H9 (cell line): Measurements from ENCODE around the gene FEV. TPM values are rescaled to one million over a fixed set of nuclear protein-coding genes. Genes with fewer than 3 reads are reported as not detected.
A peak's percentile ranks its signal among the peaks of the same experiment; 100 is the strongest.

ENCODE experiments used
- DNase-seq: peaks from one replicate; pipeline ENCODE4 v3.0.0-alpha.2; 2017
- H2AFZ ChIP-seq: one replicate; pipeline ENCODE4 v1.6.1; 2013; ENCODE audit warnings: mild to moderate bottlenecking, low read length, control low read depth, moderate library complexity
- H2AK5ac ChIP-seq: 2 replicates; pipeline ENCODE4 v1.6.1; 2013; ENCODE audit warnings: low read length, control low read depth, mixed read lengths; ENCODE audit not compliant: insufficient read length
- H2BK120ac ChIP-seq: one replicate; pipeline ENCODE4 v1.6.1; 2013; ENCODE audit warnings: low read depth, mild to moderate bottlenecking, low read length, control low read depth, inconsistent platforms; ENCODE audit not compliant: poor library complexity, severe bottlenecking
- H2BK12ac ChIP-seq: 2 replicates; pipeline ENCODE4 v1.6.1; 2013; ENCODE audit warnings: low read length, control low read depth, mixed read lengths, low read depth; ENCODE audit not compliant: insufficient read length
- H2BK15ac ChIP-seq: 2 replicates; pipeline ENCODE4 v1.6.1; 2013; ENCODE audit warnings: low read depth, low read length, control low read depth
- H2BK20ac ChIP-seq: one replicate; pipeline ENCODE4 v1.6.1; 2013; ENCODE audit warnings: low read depth, mild to moderate bottlenecking, low read length, control low read depth, inconsistent platforms; ENCODE audit not compliant: poor library complexity, severe bottlenecking
- H2BK5ac ChIP-seq: 2 replicates; pipeline ENCODE4 v1.6.1; 2013; ENCODE audit warnings: low read length, control low read depth, mixed read lengths; ENCODE audit not compliant: insufficient read length
- H3K14ac ChIP-seq: 2 replicates; pipeline ENCODE4 v1.6.1; 2013; ENCODE audit warnings: low read length, control low read depth; ENCODE audit not compliant: insufficient read depth
- H3K18ac ChIP-seq: 2 replicates; pipeline ENCODE4 v1.6.1; 2013; ENCODE audit warnings: low read depth, mild to moderate bottlenecking, mixed read lengths, low read length, control low read depth; ENCODE audit not compliant: insufficient read length
- H3K23ac ChIP-seq: 2 replicates; pipeline ENCODE4 v1.6.1; 2013; ENCODE audit warnings: low read length, control low read depth, mixed read lengths, low read depth; ENCODE audit not compliant: insufficient read length
- H3K23me2 ChIP-seq: 2 replicates; pipeline ENCODE4 v1.6.1; 2013; ENCODE audit warnings: low read depth, mild to moderate bottlenecking, mixed read lengths, low read length, control low read depth; ENCODE audit not compliant: insufficient read length, poor library complexity, severe bottlenecking
- H3K27ac ChIP-seq: 2 replicates; pipeline ENCODE4 v1.5.1; 2013; ENCODE audit warnings: low read length, control low read depth, mixed read lengths, low read depth; ENCODE audit not compliant: insufficient read length
- H3K27me3 ChIP-seq: 2 replicates; pipeline ENCODE4 v1.6.1; 2013; ENCODE audit warnings: low read length, control low read depth, inconsistent platforms; ENCODE audit not compliant: insufficient read depth
- H3K4ac ChIP-seq: 2 replicates; pipeline ENCODE4 v1.6.1; 2013; ENCODE audit warnings: low read depth, mild to moderate bottlenecking, control low read depth, inconsistent platforms, low read length, moderate library complexity
- H3K4me1 ChIP-seq: 2 replicates; pipeline ENCODE4 v1.6.1; 2013; ENCODE audit warnings: low read length, control low read depth, inconsistent platforms; ENCODE audit not compliant: insufficient read depth
- H3K4me2 ChIP-seq: 2 replicates; pipeline ENCODE4 v1.6.1; 2013; ENCODE audit warnings: low read length, control low read depth, mixed read lengths; ENCODE audit not compliant: insufficient read length, insufficient read depth
- H3K56ac ChIP-seq: 2 replicates; pipeline ENCODE4 v1.6.1; 2013; ENCODE audit warnings: low read depth, mild to moderate bottlenecking, mixed read lengths, low read length, control low read depth; ENCODE audit not compliant: insufficient read length
- H3K79me1 ChIP-seq: 2 replicates; pipeline ENCODE4 v1.6.1; 2013; ENCODE audit warnings: low read depth, mild to moderate bottlenecking, moderate library complexity, low read length, control low read depth, inconsistent platforms; ENCODE audit not compliant: insufficient read depth, poor library complexity, severe bottlenecking
- H3K79me2 ChIP-seq: 2 replicates; pipeline ENCODE4 v1.6.1; 2013; ENCODE audit warnings: low read length, control low read depth, inconsistent platforms; ENCODE audit not compliant: insufficient read depth
- H3K9ac ChIP-seq: 2 replicates; pipeline ENCODE4 v1.6.1; 2013; ENCODE audit warnings: low read length, control low read depth, mixed read lengths; ENCODE audit not compliant: insufficient read length; ENCODE audit errors: extremely low read depth
- H3K9me3 ChIP-seq: one replicate; pipeline ENCODE4 v1.6.1; 2013; ENCODE audit warnings: low read depth, low read length, inconsistent platforms; ENCODE audit not compliant: control insufficient read depth
- H3T11ph ChIP-seq: one replicate; pipeline ENCODE4 v1.6.1; 2013; ENCODE audit warnings: mild to moderate bottlenecking, low read length, control low read depth, inconsistent platforms
- H4K20me1 ChIP-seq: one replicate; pipeline ENCODE4 v1.6.1; 2013; ENCODE audit not compliant: control insufficient read depth, insufficient read length, insufficient read depth
- H4K5ac ChIP-seq: 2 replicates; pipeline ENCODE4 v1.6.1; 2013; ENCODE audit warnings: low read depth, mild to moderate bottlenecking, mixed read lengths, low read length, control low read depth; ENCODE audit not compliant: insufficient read length
- H4K8ac ChIP-seq: replicated peaks from 2 replicates; pipeline ENCODE4 v1.6.1; 2013; ENCODE audit warnings: low read length, control low read depth, mixed read lengths, low read depth; ENCODE audit not compliant: insufficient read length
- H4K91ac ChIP-seq: 2 replicates; pipeline ENCODE4 v1.6.1; 2013; ENCODE audit warnings: low read depth, mild to moderate bottlenecking, moderate library complexity, mixed read lengths, low read length, control low read depth; ENCODE audit not compliant: insufficient read length
- H3K27ac Mint-ChIP-seq, 3 experiments: 2 replicates in 2 of 3; 3 replicates in 1 of 3; pipeline ENCODE4 v1.8.0; 2020 to 2021; ENCODE audit warnings: mixed read lengths in 3 of 3, mild to moderate bottlenecking in 1 of 3, moderate library complexity in 1 of 3
- H3K27me3 Mint-ChIP-seq: 2 replicates; pipeline ENCODE4 v1.8.0; 2021; ENCODE audit warnings: low read depth, mild to moderate bottlenecking, moderate library complexity, mixed read lengths
- H3K36me3 Mint-ChIP-seq, 3 experiments: 2 replicates in 2 of 3; 3 replicates in 1 of 3; pipeline ENCODE4 v1.8.0; 2020 to 2021; ENCODE audit warnings: low read depth in 3 of 3, mixed read lengths in 3 of 3; ENCODE audit not compliant: insufficient read depth in 1 of 3
- H3K4me1 Mint-ChIP-seq, 2 experiments: 2 replicates each; pipeline ENCODE4 v1.8.0; 2020; ENCODE audit warnings: mixed read lengths in 2 of 2
- H3K4me3 Mint-ChIP-seq, 2 experiments: 2 replicates in 1 of 2; 3 replicates in 1 of 2; pipeline ENCODE4 v1.8.0; 2020 to 2021; ENCODE audit warnings: mild to moderate bottlenecking in 2 of 2, mixed read lengths in 2 of 2, moderate library complexity in 1 of 2
- H3K9me3 Mint-ChIP-seq, 2 experiments: 2 replicates in 1 of 2; 3 replicates in 1 of 2; pipeline ENCODE4 v1.8.0; 2020; ENCODE audit warnings: mild to moderate bottlenecking in 2 of 2, mixed read lengths in 2 of 2, moderate library complexity in 1 of 2
- CTCF ChIP-seq: fragments of 200-600 bp; sonication (generic); conservative IDR thresholded peaks from 3 replicates; pipeline ENCODE4 v1.8.0; 2021; ENCODE audit warnings: antibody characterized with exemption, mild to moderate bottlenecking
- WGBS: extraction: QIAGEN DNeasy Blood & Tissue Kit; methylation state at CpG from one replicate; pipeline ENCODE4 v1.1.7; 2013; ENCODE audit warnings: missing lambda C conversion rate, low lambda C conversion rate, mixed read lengths; ENCODE audit not compliant: insufficient read length; ENCODE audit errors: extremely low coverage; 5-methylcytosine and 5-hydroxymethylcytosine counted together
- total RNA-seq: library from RNA; stranded (reverse); gene quantifications from 2 replicates; pipeline ENCODE4 v1.2.1, GENCODE V29; 2021

The FEV gene
- total RNA-seq, 1 experiment from 2014 or later = not detected

GRCh38 chr2:218999021-218999880 is 14.3 kb upstream of the FEV start:
- Mint-ChIP-seq H3K36me3 (no peaks in the 10 kb centered on the region; a peak in 1 of 7 replicates), H3K4me1 (peaks cover 32 to 42% of the 10 kb centered on the region in 2 experiments), H3K4me3 (peak overlapping the region; percentile 1 to 21; a peak in 4 of 5 replicates), H3K27ac (no peak overlapping the region), H3K9me3 (peaks cover 0 to 10% of the 10 kb centered on the region in 2 experiments; a peak in 2 of 5 replicates), H3K27me3 (peaks cover 99% of the 10 kb centered on the region)
- Histone ChIP-seq H4K91ac (no peak overlapping the region), H3T11ph (no peak overlapping the region), H2BK15ac (no peak overlapping the region), H2AK5ac (no peak overlapping the region), H2BK120ac (no peak overlapping the region), H3K27ac (no peak overlapping the region), H3K27me3 (peaks cover 88% of the 10 kb centered on the region), H3K4me1 (peaks cover 9% of the 10 kb centered on the region; the same call in 1 of the 2 replicates), H3K18ac (no peak overlapping the region), H4K5ac (no peak overlapping the region), H3K4me2 (peak overlapping the region; percentile 37), H3K23me2 (peaks cover 10% of the 10 kb centered on the region), H2BK5ac (no peak overlapping the region), H3K14ac (no peak overlapping the region), H3K9ac (no peak overlapping the region), H3K4ac (no peak overlapping the region), H3K9me3 (no peaks in the 10 kb centered on the region), H3K79me2 (no peaks in the 10 kb centered on the region), H2BK12ac (no peak overlapping the region), H3K56ac (no peak overlapping the region), H2BK20ac (no peak overlapping the region), H4K20me1 (no peaks in the 10 kb centered on the region), H3K79me1 (no peaks in the 10 kb centered on the region), H2AFZ (no peak overlapping the region), H4K8ac (no peak overlapping the region), H3K23ac (no peak overlapping the region)
- no peak for DNase-seq
- TF ChIP-seq CTCF = no peak
- no CpG with 5 or more reads among the region's 10 CpGs for WGBS
